ENCODE data around the gene LZTS2.

LZTS2 gene

DNA sequence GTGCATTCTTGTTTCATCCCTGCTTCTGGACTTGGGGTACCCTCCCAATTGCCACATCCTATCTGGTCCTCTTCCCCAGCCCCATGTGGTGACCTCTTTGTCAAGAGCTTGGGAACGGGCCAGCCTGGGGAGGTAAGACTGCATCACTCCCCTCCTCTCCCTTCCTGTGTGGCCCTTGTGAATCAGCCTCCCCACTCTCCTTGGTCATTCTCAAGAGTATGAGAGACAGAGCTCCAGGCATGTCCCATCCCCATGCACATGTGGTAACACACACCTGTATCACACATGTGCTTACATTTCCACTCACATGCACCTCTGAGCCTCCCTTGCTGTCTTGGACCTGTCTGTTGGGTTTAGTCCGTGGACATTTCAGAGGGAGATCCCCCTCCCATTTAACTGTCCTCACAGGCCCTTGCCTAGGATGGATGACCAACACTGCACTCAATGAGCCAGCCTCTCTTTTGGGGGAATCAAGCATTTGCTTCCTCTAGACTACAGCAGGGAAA, 14.9 kb upstream of the LZTS2 start:
- Histone ChIP-seq H3K4me3 (ENCODE audit: low read depth, low read length, poor library complexity, severe bottlenecking) (no peak overlapping the region), H3K79me2 (ENCODE audit: insufficient read depth, low read length) (peaks cover 15% of the 10 kb centered on the region), H3K4me2 (ENCODE audit: low read length) (no peak overlapping the region), H3K27me3 (ENCODE audit: insufficient read depth, low read length) (no peaks in the 10 kb centered on the region), H4K20me1 (ENCODE audit: insufficient read depth, low read length) (no peaks in the 10 kb centered on the region), H3K9ac (ENCODE audit: low read length) (no peak overlapping the region), H3K9me2 (ENCODE audit: low read depth, low read length) (no peaks in the 10 kb centered on the region), H3K9me3 (ENCODE audit: low read length) (no peaks in the 10 kb centered on the region), H2AFZ (ENCODE audit: low read length) (no peak overlapping the region), H3F3A (ENCODE audit: insufficient read depth, low read length) (no peaks in the 10 kb centered on the region), H3K27ac (ENCODE audit: low read depth, low read length, poor library complexity, severe bottlenecking) (no peak overlapping the region), H3K4me1 (ENCODE audit: insufficient read depth, low read length, severe bottlenecking) (peaks cover 16% of the 10 kb centered on the region), H3K36me3 (ENCODE audit: insufficient read depth, low read length) (peaks cover 12% of the 10 kb centered on the region)
- TF ChIP-seq EZH2 (IDR thresholded peaks at IDR 0.05; ENCODE audit: borderline replicate concordance, low read length) = no peak
- TF ChIP-seq, protein P1, sequence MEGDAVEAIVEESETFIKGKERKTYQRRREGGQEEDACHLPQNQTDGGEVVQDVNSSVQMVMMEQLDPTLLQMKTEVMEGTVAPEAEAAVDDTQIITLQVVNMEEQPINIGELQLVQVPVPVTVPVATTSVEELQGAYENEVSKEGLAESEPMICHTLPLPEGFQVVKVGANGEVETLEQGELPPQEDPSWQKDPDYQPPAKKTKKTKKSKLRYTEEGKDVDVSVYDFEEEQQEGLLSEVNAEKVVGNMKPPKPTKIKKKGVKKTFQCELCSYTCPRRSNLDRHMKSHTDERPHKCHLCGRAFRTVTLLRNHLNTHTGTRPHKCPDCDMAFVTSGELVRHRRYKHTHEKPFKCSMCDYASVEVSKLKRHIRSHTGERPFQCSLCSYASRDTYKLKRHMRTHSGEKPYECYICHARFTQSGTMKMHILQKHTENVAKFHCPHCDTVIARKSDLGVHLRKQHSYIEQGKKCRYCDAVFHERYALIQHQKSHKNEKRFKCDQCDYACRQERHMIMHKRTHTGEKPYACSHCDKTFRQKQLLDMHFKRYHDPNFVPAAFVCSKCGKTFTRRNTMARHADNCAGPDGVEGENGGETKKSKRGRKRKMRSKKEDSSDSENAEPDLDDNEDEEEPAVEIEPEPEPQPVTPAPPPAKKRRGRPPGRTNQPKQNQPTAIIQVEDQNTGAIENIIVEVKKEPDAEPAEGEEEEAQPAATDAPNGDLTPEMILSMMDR (IDR thresholded peaks at IDR 0.05; ENCODE audit: low read length) = no peak

DNA sequence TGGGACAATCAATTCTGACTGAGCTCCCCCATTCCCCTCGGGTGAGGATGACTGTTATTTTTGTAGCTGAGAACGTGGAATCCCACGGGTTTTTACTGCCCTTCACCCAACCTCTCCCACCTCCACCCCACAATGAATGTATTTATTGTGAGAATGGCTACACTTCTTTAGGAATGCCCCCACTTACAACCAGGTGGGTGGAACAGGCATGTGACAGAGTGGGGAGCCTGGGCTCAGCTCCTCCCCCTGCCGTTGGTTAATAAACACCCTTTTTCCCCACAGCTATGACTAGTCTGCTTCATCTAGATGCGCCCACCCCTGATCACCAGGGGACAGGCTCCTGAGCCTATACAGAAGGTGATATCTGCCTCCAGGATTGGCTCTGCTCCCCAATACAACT, 14.3 kb upstream of the LZTS2 start:
- H3K4me1 ChIP-seq (ENCODE audit: insufficient read depth, low read length, severe bottlenecking) = peaks cover 16% of the 10 kb centered on the region
- H3K4me3 ChIP-seq (ENCODE audit: low read depth, low read length, poor library complexity, severe bottlenecking) = no peak overlapping the region
- no peak for TF ChIP-seq EZH2 (IDR thresholded peaks at IDR 0.05; ENCODE audit: borderline replicate concordance, low read length)
- TF ChIP-seq, protein P1 (IDR thresholded peaks at IDR 0.05; ENCODE audit: low read length) = no peak
- no peaks in the 10 kb centered on the region for H3K27me3 ChIP-seq (ENCODE audit: insufficient read depth, low read length)
- H2AFZ ChIP-seq (ENCODE audit: low read length) = no peak overlapping the region
- peak overlapping the region; percentile 95; the same call in 1 of the 2 replicates for H3K4me2 ChIP-seq (ENCODE audit: low read length)
- no peaks in the 10 kb centered on the region for H4K20me1 ChIP-seq (ENCODE audit: insufficient read depth, low read length)
- no peaks in the 10 kb centered on the region for H3K9me2 ChIP-seq (ENCODE audit: low read depth, low read length)
- H3K79me2 ChIP-seq (ENCODE audit: insufficient read depth, low read length) = peaks cover 15% of the 10 kb centered on the region
- H3F3A ChIP-seq (ENCODE audit: insufficient read depth, low read length) = no peaks in the 10 kb centered on the region
- no peak overlapping the region for H3K9ac ChIP-seq (ENCODE audit: low read length)
- H3K36me3 ChIP-seq (ENCODE audit: insufficient read depth, low read length) = peaks cover 18% of the 10 kb centered on the region
- no peak overlapping the region for H3K27ac ChIP-seq (ENCODE audit: low read depth, low read length, poor library complexity, severe bottlenecking)
- no peaks in the 10 kb centered on the region for H3K9me3 ChIP-seq (ENCODE audit: low read length)

DNA sequence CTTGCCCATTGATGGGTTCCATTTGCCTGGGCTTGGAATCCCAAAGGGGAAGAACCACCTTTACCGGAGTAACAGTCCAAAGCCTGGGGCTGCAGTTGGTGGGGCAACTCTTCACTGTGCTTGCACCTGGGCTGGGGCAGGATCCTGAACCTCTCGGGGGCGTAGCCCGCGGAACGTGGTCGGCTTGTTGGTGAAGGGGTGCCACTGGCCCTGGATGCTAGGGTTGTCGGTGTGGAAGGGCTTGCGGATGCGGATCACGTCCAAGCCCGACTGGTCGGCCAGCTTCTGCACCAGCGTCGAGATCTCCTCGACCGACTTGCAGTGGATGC, 13.0 kb upstream of the LZTS2 start:
- peaks cover 15% of the 10 kb centered on the region for H3K79me2 ChIP-seq (ENCODE audit: insufficient read depth, low read length)
- no peak overlapping the region for H2AFZ ChIP-seq (ENCODE audit: low read length)
- H3K4me3 ChIP-seq (ENCODE audit: low read depth, low read length, poor library complexity, severe bottlenecking) = peak overlapping the region; percentile 88
- no peaks in the 10 kb centered on the region for H3K9me2 ChIP-seq (ENCODE audit: low read depth, low read length)
- peak overlapping the region; percentile 86 for H3K9ac ChIP-seq (ENCODE audit: low read length)
- no peaks in the 10 kb centered on the region for H3F3A ChIP-seq (ENCODE audit: insufficient read depth, low read length)
- peak overlapping the region; percentile 95 for H3K4me2 ChIP-seq (ENCODE audit: low read length)
- peaks cover 16% of the 10 kb centered on the region for H3K4me1 ChIP-seq (ENCODE audit: insufficient read depth, low read length, severe bottlenecking)
- no peaks in the 10 kb centered on the region for H3K27me3 ChIP-seq (ENCODE audit: insufficient read depth, low read length)
- TF ChIP-seq, protein P1 (IDR thresholded peaks at IDR 0.05; ENCODE audit: low read length) = no peak
- no peak for TF ChIP-seq EZH2 (IDR thresholded peaks at IDR 0.05; ENCODE audit: borderline replicate concordance, low read length)
- H3K27ac ChIP-seq (ENCODE audit: low read depth, low read length, poor library complexity, severe bottlenecking) = no peak overlapping the region
- H3K9me3 ChIP-seq (ENCODE audit: low read length) = no peaks in the 10 kb centered on the region
- H4K20me1 ChIP-seq (ENCODE audit: insufficient read depth, low read length) = no peaks in the 10 kb centered on the region
- peaks cover 30% of the 10 kb centered on the region for H3K36me3 ChIP-seq (ENCODE audit: insufficient read depth, low read length)
